Activated T-helper 9 cell treated with anti-CD3 and anti-CD28 coated beads, Interleukin-2, amount 50 U/mL, for 16 hours (primary cell): ENCODE results near the gene PRG3.
A peak's percentile ranks its signal among the peaks of the same experiment; 100 is the strongest.

ENCODE experiments used
- DNase-seq: peaks from one replicate; pipeline ENCODE4 v3.0.0-alpha.2; 2020; ENCODE audit warnings: low read depth

The PRG3 gene

DNA sequence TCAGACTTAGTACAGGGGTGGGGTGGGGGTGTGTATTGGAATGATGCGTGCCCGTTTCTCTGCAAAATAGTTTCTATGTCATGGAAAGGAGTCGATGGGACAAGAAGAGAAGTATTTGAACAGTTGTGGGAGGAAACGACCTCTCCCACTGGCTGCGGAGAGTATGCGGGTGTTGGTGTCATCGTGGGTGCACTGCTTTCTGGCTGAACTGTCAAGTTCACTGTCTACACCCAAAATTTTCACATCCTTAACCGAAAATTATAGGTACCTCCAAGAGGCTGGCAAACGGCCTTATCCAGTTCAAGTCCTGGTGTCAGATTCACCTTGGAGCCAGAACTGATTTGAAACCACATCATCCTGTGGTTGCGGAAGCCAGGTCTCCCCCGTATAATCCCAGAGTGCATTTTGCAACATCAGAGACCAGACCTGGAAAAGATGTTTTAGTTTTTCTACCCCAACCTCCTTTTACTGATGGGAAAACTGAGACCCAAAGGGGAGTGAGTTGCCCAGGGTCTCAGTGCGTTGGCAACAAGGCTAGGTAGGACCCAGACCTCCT is 44.8 kb downstream of the PRG3 start:
- no peak for DNase-seq

DNA sequence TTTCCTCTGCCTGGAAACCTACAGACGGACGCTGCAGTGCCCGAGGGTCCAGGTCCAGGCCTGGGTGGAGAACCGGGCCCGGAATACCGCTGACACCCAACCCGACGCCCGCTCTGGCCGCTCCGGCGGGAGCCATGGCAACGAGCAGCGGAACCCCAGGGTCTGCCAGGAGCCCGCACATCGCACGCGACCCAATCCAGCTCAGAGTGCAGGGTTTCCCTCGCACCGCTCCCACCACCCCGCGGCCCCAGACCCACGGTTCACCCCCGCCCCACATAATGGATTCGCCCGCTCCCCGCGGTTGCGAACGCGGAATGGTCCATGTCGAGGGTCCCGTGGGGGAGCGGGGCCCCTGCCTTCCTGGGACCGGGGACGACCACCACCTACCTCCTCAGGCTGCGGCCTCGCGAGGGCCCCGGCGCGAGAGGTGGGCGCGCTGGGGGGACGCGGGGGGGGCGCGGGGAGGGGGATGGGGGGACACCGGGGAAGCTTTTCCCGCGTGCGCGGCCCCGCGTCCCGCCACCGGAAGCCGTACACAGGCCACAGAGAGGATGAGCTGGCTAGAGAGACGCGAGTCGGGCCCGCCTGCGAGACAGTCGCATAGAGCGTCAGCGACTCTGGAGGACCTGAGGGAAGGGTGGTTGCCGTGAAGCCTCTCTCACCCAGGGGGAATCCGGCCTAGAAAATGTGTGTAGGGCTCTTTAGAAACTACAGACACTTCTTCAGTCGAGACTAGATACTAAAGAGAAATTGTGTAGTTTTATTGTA is 45.4 kb downstream of the PRG3 start, which contains the start of gene SSRP1:
TSS of gene SSRP1 (minus strand) at position 550 of the 768 bp plus-strand sequence. CDS start 771 bp downstream, outside the sequence.
- peak; percentile 81 for DNase-seq

DNA sequence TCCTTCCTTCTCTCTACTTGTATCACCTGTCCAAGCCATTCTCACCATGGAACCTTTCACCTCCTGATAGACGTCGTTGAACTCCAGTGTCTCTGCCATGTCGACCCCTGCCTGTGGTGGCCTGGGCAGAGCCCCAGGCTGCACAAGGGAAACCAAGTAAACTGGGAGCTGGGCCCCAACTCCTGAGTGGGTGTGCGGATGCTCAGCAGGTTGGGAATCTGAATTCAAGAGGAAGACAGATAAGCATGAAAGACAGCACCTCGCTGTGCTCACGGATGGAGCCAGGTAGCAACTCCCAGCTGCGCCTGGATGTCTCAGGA is 46.0 kb downstream of the PRG3 start:
- DNase-seq = no peak

DNA sequence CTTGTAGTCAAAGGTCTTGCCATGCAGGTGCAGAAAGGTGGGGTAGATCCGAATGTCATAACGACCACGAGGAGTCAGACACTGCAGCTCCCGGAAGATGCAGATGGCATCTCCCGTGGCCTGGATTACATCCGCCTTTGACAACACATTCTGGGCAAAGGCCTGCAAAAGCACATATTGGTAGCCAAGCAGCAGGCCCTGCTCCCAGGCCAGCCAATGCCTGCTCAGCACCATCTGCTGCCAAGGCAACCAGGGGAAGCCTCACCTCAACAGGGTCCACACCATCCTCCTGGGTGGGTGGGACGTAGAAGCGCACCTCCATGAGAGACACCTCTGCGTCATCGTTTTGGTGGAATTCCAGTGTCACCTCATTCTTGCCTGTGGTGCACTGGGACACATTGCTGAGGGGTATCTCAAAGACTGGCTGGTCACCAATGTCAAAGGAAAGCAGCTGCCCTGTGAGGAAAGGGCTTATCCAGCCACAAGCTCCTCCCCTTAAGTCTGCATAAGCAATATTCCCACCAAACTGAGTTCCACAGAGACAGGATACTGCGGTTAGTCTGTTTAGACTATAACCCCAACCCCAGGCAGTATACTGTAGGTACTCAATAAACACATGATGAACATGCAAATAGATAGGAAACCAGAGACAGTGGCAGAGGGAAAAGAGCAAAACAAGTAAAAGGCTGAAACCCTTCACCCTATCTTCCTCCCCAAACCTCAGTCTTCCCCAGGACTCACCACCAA is 48.1 kb downstream of the PRG3 start:
- DNase-seq = no peak

DNA sequence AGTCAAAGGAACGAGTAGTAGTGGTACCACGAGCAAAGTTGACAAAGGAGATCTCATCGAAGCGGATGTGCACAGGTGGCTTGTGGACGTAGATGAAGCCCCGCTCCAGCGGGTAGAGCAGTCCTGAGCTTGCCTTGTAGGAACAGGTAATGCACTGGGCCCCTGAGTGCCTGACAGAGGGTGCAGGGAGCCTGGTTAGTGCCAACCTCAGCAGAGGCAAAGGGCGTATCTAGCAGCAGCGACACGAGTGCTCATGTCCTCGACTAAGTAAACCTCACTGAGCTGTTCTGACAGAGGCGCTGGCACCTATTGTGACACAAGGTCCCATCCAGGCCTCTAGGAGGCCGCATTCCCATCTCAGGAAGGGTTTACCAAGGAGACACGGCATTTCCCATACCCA is 49.2 kb downstream of the PRG3 start:
- DNase-seq = no peak

DNA sequence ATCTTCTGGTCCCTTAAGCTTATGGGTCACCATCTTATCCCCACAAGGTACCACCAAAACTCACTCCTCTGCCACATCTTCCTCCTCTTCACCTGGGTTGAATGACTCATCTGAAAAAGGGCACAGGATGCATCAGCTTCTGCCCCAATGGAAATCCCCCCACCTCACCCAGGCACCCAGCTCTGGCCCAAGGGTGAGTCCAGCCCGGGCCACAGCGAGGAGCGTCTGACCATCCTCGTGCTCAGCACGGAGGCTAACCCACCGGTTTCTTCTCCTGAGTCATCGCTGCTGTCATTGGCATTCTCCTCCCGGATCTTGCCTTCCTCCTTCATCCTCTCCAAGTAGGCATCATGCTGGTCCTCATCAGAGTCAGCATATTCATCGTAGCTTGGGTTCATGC is 50.9 kb downstream of the PRG3 start:
- no peak for DNase-seq

DNA sequence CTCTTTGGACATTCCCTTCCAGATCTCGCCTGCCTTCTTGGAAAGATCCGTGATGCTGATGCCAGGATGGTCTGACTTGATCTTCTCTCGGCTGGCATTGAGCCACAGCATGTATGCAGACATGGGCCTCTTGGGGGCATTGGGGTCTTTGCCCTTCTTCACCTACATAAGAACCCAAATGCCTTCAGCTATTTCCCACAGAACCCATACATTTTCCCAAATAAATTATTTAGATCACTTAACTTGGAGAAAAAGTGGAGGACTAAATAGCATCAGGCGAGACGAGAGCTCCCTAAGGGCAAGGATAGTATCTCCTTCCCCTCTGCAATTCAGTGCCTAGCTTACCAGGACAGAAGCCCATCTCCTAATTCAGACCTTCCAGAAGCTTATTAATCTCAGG is 53.2 kb downstream of the PRG3 start:
- no peak for DNase-seq
